22Rv1 (cell line): ENCODE data around the gene VMP1.

ENCODE experiments used
- ZFX ChIP-seq: fragments of 450-650 bp; IDR thresholded peaks from 2 replicates; pipeline ENCODE4 v1.6.1; 2017; ENCODE audit warnings: antibody characterized with exemption, borderline replicate concordance
- TF ChIP-seq, protein P1 (sequence below): fragments of 450-650 bp; IDR thresholded peaks from 2 replicates; pipeline ENCODE4 v1.5.1; 2017; ENCODE audit warnings: mild to moderate bottlenecking

DNA sequence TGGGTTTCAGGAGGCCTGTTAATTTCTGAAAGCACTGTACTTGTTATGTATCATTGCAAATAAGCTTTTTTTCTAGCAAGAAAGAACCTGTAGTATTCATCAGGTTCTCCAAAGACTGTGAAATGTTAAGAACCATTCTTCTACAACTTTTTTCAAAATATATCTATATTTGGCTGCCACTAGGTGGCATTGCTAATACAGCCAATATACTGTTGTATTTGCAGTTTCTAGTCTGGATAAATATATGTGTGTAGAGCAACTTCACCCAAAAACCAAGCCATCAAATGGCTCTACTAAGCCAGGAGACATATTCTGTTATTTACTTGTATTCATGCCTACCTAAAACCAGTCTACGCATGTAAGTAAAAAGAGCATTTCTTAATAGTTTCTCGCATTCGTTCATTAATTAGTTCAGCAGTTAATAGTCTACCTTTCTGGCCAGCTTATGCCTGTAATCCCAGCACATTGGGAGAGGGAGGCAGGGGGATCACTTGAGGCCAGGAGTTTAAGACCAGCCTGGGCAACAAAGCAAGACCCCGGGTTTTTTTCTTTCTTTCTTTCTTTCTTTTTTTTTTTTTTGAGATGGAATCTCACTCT, 39.5 kb downstream of the VMP1 start:
- TF ChIP-seq, protein P1, sequence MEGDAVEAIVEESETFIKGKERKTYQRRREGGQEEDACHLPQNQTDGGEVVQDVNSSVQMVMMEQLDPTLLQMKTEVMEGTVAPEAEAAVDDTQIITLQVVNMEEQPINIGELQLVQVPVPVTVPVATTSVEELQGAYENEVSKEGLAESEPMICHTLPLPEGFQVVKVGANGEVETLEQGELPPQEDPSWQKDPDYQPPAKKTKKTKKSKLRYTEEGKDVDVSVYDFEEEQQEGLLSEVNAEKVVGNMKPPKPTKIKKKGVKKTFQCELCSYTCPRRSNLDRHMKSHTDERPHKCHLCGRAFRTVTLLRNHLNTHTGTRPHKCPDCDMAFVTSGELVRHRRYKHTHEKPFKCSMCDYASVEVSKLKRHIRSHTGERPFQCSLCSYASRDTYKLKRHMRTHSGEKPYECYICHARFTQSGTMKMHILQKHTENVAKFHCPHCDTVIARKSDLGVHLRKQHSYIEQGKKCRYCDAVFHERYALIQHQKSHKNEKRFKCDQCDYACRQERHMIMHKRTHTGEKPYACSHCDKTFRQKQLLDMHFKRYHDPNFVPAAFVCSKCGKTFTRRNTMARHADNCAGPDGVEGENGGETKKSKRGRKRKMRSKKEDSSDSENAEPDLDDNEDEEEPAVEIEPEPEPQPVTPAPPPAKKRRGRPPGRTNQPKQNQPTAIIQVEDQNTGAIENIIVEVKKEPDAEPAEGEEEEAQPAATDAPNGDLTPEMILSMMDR, result peak; percentile 88
- no peak for TF ChIP-seq ZFX
